Stomach (tissue), 9 donors: ENCODE measurements around the gene SSUH2. TPM values are rescaled to one million over a fixed set of nuclear protein-coding genes. Genes with fewer than 3 reads are reported as not detected.
A peak's percentile ranks its signal among the peaks of the same experiment; 100 is the strongest.

Experiments used
- DNase-seq, 2 donors: peaks; one replicate each; pipeline versions ENCODE4 v3.0.0 to v3.0.0-alpha.2; 2013 to 2019
- H3K27ac ChIP-seq, 5 donors: fragments of 200-600 bp in 4 of 5; sonication (generic) in 4 of 5; one replicate each; pipeline ENCODE4 v1.5.1; 2013 to 2019; ENCODE audit warnings: mild to moderate bottlenecking in 1 of 5, moderate library complexity in 1 of 5
- H3K27me3 ChIP-seq, 3 donors: fragments of 200-600 bp; sonication (generic); one replicate each; pipeline ENCODE4 v1.5.1; 2017 to 2019; ENCODE audit warnings: mixed run types in 1 of 3
- H3K36me3 ChIP-seq, 4 donors: fragments of 200-600 bp; sonication (generic); 1 replicate in 3 of 4; 2 replicates in 1 of 4; pipeline ENCODE4 v1.5.1; 2016 to 2019
- H3K4me1 ChIP-seq, 4 donors: fragments of 200-600 bp; sonication (generic); one replicate each; pipeline ENCODE4 v1.5.1; 2016 to 2019
- H3K4me3 ChIP-seq, 4 donors: fragments of 200-600 bp; sonication (generic) in 3 of 4; one replicate each; pipeline ENCODE4 v1.5.1; 2016 to 2019; ENCODE audit warnings: mild to moderate bottlenecking in 1 of 4
- H3K9me3 ChIP-seq, 4 donors: fragments of 200-600 bp; sonication (generic); one replicate each; pipeline ENCODE4 v1.5.1; 2016 to 2019
- EP300 ChIP-seq: sonication (generic); formaldehyde crosslinking; IDR thresholded peaks from one replicate; pipeline ENCODE4 v1.6.1; 2017; ENCODE audit warnings: antibody characterized with exemption
- POLR2A ChIP-seq, 4 donors: fragments of 450-650 bp; IDR thresholded peaks; one replicate each; pipeline ENCODE4 v1.6.1; 2016; ENCODE audit warnings: antibody characterized with exemption in 4 of 4, control low read depth in 2 of 4, mild to moderate bottlenecking in 1 of 4, moderate library complexity in 1 of 4
- POLR2AphosphoS5 ChIP-seq, 3 donors: sonication (generic); formaldehyde crosslinking; IDR thresholded peaks; one replicate each; pipeline ENCODE4 v1.6.1; 2016; ENCODE audit warnings: antibody characterized with exemption in 3 of 3
- WGBS, 5 donors: extraction: QIAGEN DNeasy Blood & Tissue Kit in 3 of 5; methylation state at CpG; one replicate each; pipeline versions ENCODE4 v1.1.5 to v1.1.7; 2013 to 2018; 5-methylcytosine and 5-hydroxymethylcytosine counted together
- intact Hi-C: fragments of 100-400 bp; cut with DNase I; formaldehyde crosslinking; loops from one replicate; pipeline ENCODE4 v1.15.1; 2023; ENCODE audit warnings: low total_unique reads
- polyA plus RNA-seq, 3 donors: library from polyadenylated mRNA; stranded (reverse); fragments of 200-250 nt; gene quantifications; one replicate each; pipeline ENCODE4 v1.2.3, GENCODE V29; 2013
- total RNA-seq, 5 donors: library from RNA; depleted of rRNA; stranded (reverse); fragments of >200 nt; gene quantifications; one replicate each; pipeline versions ENCODE4 v1.1.0 to v1.2.3, GENCODE V29; 2014 to 2016
- TF ChIP-seq, protein P1 (sequence below), 7 experiments: fragments of 450-650 bp in 4 of 7; fragments of 200-600 bp in 3 of 7; sonication (generic) in 3 of 7; IDR thresholded peaks; one replicate each; pipeline ENCODE4 v1.5.1; 2016 to 2019; ENCODE audit warnings: antibody characterized with exemption in 7 of 7, control low read depth in 2 of 7, mild to moderate bottlenecking in 1 of 7
- donor health status: healthy with polysubstance abuse.
- donor health status: Bipolar disorder and iron deficiency.
- donor health status: healthy.

Gene SSUH2
- total and polyA plus RNA-seq, 8 donors: 0.35 to 6.3 (median 1.0) TPM; not detected in 2

DNA sequence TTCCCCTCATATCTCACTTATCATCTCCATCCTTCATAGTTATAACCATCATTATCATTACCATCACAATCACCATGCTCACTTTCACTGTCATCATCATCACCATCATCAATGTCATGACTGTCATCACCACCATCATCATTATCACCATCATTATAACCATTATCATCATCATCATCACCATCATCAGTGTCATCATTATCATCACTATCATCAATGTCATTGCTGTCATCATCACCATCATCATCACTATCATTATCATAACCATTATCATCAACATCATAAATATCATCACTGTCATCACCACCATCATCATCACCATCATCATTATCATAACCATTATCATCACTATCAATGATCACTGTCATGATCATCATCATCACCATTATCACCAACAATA lies 44.1 kb downstream of the SSUH2 start:
- Histone ChIP-seq H3K27me3 (no peaks in the 10 kb centered on the region), H3K4me1 (peaks cover 0 to 6% (median 0%) of the 10 kb centered on the region in 4 donors), H3K9me3 (no peaks in the 10 kb centered on the region), H3K36me3 (no peaks in the 10 kb centered on the region), H3K27ac (no peak overlapping the region), H3K4me3 (no peak overlapping the region)
- no peak for DNase-seq
- intact Hi-C loops: loop anchor here (10.0 kb wide), 1 partner anchor 166 kb away; no protein-coding TSS in a partner anchor
- TF ChIP-seq, protein P1, sequence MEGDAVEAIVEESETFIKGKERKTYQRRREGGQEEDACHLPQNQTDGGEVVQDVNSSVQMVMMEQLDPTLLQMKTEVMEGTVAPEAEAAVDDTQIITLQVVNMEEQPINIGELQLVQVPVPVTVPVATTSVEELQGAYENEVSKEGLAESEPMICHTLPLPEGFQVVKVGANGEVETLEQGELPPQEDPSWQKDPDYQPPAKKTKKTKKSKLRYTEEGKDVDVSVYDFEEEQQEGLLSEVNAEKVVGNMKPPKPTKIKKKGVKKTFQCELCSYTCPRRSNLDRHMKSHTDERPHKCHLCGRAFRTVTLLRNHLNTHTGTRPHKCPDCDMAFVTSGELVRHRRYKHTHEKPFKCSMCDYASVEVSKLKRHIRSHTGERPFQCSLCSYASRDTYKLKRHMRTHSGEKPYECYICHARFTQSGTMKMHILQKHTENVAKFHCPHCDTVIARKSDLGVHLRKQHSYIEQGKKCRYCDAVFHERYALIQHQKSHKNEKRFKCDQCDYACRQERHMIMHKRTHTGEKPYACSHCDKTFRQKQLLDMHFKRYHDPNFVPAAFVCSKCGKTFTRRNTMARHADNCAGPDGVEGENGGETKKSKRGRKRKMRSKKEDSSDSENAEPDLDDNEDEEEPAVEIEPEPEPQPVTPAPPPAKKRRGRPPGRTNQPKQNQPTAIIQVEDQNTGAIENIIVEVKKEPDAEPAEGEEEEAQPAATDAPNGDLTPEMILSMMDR (IDR thresholded peaks at IDR 0.05): peak in 1 of 7 experiments; percentile 1
- TF ChIP-seq POLR2AphosphoS5 (IDR thresholded peaks at IDR 0.05): no peak
- TF ChIP-seq POLR2A (IDR thresholded peaks at IDR 0.05): no peak
- no peak for TF ChIP-seq EP300

DNA sequence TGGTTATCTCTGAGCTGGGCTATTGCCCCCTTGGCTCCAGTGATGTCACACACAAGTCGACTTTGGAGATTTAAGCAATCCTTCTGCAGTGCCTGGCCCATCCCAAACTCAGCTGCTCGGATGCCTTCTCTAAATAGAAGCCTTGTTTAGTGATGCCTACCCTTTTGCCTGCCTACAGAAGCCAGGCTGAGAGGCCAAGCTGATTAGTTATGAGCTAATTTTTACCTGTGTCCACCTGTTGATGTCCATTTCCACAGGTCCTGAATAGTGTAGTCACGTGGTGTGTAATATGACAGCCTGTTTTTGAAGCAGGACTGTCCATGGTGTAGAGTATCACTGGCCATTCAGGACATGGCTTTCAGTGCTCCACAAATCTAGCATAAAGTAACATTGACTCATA lies 45.5 kb downstream of the SSUH2 start:
- no peak overlapping the region for H3K27ac ChIP-seq
- H3K27me3 ChIP-seq: no peaks in the 10 kb centered on the region
- H3K36me3 ChIP-seq: no peaks in the 10 kb centered on the region
- TF ChIP-seq, protein P1 (IDR thresholded peaks at IDR 0.05): no peak
- TF ChIP-seq POLR2A (IDR thresholded peaks at IDR 0.05) (no peak), EP300 (no peak), POLR2AphosphoS5 (IDR thresholded peaks at IDR 0.05) (no peak)
- intact Hi-C loops: no loop called here
- peaks cover 0 to 6% (median 0%) of the 10 kb centered on the region in 4 donors for H3K4me1 ChIP-seq
- no peak for DNase-seq
- H3K4me3 ChIP-seq: no peak overlapping the region
- no peaks in the 10 kb centered on the region for H3K9me3 ChIP-seq
- 72 to 87% (median 73%) methylated on average over 3 of the region's 3 CpGs for WGBS, 5 donors

DNA sequence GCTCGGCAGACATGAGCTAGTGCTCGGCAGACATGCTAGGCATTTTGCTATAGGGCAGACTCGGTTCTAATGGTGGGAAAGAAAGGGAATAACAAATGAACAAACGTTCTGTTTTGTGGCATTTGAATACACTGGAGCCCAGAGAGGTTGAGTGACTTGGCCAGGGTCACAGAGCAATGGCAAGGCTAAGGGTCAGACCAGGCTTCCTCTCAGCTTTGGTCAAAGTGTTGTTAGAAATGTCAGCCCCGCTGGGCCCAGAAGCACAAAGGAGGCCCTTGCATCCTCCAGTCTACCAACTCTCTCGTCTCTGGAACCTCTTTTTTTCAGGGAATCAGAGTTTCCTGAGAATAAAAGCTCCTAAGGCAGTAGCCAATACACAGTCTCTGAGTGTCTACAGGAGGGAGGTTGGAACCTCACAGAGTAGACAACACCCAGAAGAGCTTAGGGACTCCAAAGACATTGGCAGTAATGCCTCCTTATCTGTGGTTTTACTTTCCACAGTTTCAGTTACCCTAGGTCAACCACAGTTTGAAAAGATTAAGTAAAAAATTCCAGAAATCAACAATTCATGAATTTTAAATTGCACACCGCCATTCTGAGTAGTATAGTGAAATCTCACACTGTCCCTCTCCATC lies 47.3 kb downstream of the SSUH2 start:
- Histone ChIP-seq H3K4me3 (no peak overlapping the region), H3K27ac (no peak overlapping the region), H3K9me3 (no peaks in the 10 kb centered on the region), H3K36me3 (no peaks in the 10 kb centered on the region), H3K4me1 (peaks cover 0 to 7% (median 3%) of the 10 kb centered on the region in 4 donors), H3K27me3 (no peaks in the 10 kb centered on the region)
- no peak for TF ChIP-seq POLR2AphosphoS5 (IDR thresholded peaks at IDR 0.05)
- TF ChIP-seq EP300: no peak
- TF ChIP-seq, protein P1 (IDR thresholded peaks at IDR 0.05): no peak
- no peak for TF ChIP-seq POLR2A (IDR thresholded peaks at IDR 0.05)
- 82 to 86% (median 85%) methylated on average over 7 of the region's 7 CpGs for WGBS, 5 donors
- no peak for DNase-seq
- intact Hi-C loops: no loop called here

DNA sequence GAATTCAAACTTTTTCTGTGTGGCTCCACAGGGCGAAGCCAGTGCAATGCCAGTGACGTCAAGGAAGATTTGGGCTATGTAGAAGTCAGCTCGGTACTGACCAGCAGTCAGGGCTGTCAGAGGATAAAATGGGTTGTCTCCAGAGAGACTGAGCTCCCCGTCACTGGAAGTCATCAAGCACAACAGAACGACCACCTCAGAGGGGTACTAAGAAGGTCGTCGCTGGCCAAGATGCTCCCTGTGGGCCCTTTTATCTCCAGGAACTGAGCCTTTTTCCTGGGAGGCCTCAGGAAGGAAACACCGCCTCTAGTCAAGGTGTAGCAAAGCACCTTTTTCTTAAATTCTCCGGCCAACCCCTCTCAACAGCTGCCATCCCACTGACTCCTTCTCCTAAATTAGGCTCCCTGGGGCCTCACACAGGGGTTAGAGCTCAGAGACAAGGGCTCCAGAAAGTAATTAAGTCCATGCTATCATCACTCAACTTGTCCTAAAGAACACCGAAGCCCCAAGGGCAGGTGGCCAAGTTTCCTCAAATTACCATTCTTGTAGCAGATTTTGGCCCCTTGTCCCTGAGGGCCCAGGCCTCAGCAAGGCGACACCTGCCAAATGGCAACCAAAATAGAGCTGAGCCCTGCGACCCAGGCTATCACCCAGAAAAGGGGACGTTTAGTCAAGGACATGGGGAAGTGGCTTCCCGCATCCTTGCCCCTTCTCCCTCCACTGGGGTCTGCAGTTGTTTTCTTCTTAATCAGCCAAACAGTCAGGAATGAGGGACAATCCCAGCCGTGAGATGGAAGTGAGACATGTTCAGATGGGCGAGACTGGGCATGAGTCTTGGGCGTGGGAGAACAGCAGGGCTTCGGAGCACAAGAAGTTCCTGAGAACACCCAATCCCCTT lies 48.0 kb downstream of the SSUH2 start:
- Histone ChIP-seq H3K4me1 (peaks cover 0 to 7% (median 3%) of the 10 kb centered on the region in 4 donors), H3K27ac (no peak overlapping the region), H3K9me3 (no peaks in the 10 kb centered on the region), H3K4me3 (no peak overlapping the region), H3K27me3 (no peaks in the 10 kb centered on the region), H3K36me3 (no peaks in the 10 kb centered on the region)
- intact Hi-C loops: no loop called here
- no peak for DNase-seq
- TF ChIP-seq EP300 (no peak), POLR2A (IDR thresholded peaks at IDR 0.05) (no peak), POLR2AphosphoS5 (IDR thresholded peaks at IDR 0.05) (no peak)
- TF ChIP-seq, protein P1 (IDR thresholded peaks at IDR 0.05): no peak
- 84 to 89% (median 86%) methylated on average over 18 of the region's 18 CpGs for WGBS, 5 donors
